CD4-positive, alpha-beta T cell treated with Interleukin-12 subunit alpha and Interleukin-12 subunit beta, for 1 hour (primary cell): Measurements from ENCODE around the gene GJA9.
A peak's percentile ranks its signal among the peaks of the same experiment; 100 is the strongest.
"Not testable (repeated sequence)": the region's sequence is repeated elsewhere in the genome, so short reads cannot be mapped to it uniquely, and the experiment has no call there.

Experiments
- DNase-seq: peaks from one replicate; pipeline ENCODE4 v3.0.0-alpha.2; 2020

Gene GJA9

GRCh38 chr1:38873027-38873969, 8.1 kb downstream of the GJA9 start, which contains the start of gene MYCBP:
MYCBP (minus strand) TSS chr1:38873348; CDS start chr1:38873305, 43 bp downstream.
- peak; percentile 98 for DNase-seq

DNA sequence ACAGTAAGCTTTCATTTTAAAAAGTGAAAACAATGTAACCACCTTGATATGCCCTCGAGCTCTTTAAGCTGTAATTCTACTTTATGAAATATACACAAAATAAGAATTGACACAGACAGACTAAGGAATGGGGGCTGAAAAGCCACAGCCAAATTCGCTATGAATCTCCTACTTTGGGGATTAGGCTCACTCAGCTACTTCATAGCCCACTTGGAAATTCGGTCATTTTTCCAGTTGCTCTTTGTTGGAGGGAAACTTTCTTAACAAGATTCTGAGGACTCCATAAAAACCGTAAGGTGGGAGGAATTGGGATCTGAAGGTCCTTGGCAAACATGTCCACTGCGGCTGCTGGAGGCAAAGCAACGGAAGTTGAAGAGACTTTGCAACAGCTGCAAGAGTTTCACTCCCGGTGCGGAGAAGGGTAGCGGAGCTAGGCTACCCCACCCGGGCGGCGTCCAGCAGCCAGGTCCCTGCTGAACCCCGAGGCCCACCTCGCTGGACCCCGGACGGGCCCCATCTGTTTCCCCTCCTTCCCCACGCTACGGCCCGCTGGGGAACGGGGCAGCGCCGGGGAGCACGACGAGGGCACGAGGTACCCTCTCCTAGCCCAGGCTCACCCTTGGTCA, 8.9 kb downstream of the GJA9 start:
- DNase-seq: peak; percentile 33

GRCh38 chr1:38870996-38871395, 10.4 kb downstream of the GJA9 start:
- no peak for DNase-seq

GRCh38 chr1:38867208-38867607, 14.2 kb downstream of the GJA9 start:
- no peak for DNase-seq

GRCh38 chr1:38865112-38865715, 16.2 kb downstream of the GJA9 start:
- no peak for DNase-seq

DNA sequence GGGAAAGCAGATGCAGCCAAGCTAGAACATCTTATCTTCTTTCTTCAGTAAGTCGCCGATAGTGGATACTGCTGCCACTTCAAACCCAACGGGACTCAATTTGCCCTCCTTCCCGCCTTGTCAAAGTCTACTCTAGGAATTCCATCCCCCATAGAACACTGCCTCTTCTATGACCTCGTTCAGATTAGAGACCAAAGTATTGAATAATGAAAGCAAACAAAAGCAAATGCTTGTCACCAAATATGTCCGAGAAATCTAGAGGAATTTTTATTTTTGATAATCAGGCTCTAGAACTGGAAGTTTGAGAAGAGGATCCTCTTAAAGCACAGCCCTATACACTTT, 21.0 kb downstream of the GJA9 start:
- DNase-seq: no peak

DNA sequence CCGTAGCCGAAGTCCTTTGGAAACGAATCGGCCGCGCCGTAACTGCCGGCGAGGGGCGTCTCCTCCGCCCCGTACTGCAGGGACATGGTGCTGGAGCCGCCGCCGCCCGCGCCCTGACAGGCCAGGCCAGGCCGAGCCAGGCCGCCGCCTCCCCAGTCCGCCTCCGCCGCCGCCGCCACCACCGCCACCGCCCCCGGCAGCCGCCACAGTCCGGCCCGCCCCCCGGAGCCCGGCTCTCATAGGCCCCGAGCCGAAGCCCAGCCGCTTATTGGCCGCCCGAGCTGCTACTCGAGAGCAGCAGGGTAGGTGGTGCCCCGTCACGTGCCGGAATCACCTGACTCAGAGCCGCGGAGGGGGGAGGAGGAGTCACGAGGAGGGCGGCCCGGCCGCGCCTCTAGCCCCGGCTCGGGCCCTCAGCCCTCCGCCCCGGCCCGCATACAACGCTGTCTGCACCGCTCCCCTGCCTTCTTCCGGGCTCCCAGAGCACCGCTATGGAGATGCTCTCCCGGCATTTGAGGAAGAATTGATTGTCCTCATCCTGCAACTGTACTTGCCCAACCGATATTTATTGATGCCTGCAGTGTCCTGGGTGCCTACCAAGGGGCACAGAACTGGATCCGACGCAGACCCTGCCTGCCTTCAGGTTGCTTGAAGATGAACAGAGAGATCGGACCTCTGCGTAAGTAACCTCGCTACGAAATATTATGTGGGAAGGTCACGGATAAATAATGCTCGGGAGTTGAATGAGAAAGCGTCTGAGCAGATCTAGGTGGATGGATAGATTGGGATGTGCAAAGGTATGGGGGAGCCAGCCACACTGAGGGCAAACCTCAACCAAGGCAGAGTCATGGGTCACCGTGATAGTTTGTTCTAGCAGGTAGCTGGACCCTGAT, 21.6 kb downstream of the GJA9 start, which contains the start of gene RRAGC:
TSS of gene RRAGC (minus strand) at position 212 of the 893 bp plus-strand sequence. CDS start at position 86, 126 bp downstream.
- DNase-seq: peak; percentile 97

DNA sequence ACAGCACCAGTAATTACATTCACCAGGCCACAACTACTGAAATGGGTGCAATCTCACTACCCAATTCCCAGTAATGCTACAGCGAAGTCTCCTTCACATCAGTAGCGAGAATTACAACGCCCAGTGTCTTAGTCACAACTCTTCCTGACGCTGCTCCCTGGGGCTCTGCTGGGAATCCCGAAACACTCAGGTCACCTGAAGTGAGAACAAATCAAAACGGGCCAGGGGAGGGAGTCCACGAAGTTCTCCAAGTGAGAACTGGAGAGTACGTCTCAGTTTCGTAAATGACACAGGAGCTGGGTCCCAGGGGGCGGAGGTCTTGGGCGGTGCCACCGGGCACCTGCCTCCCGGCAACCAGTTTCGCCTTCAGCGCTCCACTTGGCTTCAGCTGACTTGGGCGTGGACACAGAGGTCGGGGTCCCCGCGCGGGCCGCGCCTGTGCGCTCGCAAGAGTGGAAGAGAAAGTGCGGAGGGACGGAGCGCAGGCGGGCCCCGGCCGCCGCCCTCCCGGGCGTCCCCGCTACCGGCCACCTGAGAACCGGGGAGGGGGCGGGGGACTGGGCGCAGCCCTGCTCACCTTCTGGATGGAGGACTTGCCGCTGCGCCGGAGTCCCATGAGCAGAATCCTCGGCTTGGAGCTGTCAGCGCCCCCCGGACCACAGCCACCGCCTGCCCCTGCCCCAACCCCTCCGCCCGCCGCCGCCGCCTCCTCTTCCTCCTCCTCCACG, 22.4 kb downstream of the GJA9 start:
- DNase-seq: peak; percentile 36

GRCh38 chr1:38852780-38853179, 28.6 kb downstream of the GJA9 start:
- DNase-seq: no peak

DNA sequence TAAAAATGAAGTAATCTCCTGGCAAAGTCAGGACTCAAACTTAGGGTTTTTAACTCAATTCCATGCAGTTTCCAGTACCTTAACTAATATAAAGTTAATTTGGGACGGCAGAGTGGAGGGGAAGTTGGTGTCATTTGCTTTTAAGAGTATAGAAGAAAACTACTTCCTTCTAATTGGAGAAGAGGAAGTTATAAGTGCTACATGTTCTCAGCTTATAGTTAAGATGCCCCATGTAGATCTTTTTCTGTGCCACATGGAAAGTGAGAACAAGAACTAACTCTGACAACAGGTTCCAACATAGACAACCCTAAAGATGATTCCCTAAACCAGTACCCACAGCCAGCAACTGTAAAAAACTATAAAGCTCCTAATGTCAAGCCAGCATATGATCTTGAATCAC, 33.3 kb downstream of the GJA9 start:
- no peak for DNase-seq

GRCh38 chr1:38846210-38846609, 35.2 kb downstream of the GJA9 start:
- DNase-seq: no peak

DNA sequence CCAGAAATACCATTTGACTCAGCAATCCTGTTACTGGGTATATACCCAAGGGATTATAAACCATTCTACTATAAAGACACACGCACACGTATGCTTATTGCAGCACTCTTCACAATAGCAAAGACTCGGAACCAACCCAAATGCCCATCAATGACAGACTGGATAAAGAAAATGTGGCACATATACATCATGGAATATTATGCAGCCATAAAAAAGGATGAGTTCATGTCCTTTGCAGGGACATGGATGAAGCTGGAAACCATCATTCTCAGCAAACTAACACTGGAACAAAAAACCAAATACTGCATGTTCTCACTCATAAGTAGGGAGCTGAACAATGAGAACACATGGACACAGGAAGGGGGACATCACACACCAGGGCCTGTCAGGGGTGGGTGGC, 36.3 kb downstream of the GJA9 start:
- not testable (repeated sequence) for DNase-seq

DNA sequence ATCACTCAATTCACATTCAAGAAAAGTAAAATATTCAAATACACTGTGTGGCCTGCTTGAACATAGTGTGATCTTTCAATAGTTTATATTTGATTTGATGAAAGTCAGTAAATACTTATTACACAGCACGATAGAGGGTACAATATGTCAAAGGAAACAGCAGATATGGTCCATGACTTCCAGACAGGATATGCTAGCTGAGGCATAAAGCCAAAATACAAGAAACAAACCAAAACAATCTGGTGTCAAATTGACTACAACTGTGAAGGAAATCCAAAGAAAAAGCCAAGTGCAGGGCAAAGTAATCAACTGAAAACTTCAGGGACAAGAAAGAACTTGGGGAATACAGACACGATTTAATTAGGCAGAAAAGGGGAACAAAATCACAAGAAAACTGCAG, 41.1 kb downstream of the GJA9 start:
- no peak for DNase-seq

- DNase-seq: no peak
Observed at GRCh38 chr1:38839363-38839762, 42.0 kb downstream of the GJA9 start.

DNA sequence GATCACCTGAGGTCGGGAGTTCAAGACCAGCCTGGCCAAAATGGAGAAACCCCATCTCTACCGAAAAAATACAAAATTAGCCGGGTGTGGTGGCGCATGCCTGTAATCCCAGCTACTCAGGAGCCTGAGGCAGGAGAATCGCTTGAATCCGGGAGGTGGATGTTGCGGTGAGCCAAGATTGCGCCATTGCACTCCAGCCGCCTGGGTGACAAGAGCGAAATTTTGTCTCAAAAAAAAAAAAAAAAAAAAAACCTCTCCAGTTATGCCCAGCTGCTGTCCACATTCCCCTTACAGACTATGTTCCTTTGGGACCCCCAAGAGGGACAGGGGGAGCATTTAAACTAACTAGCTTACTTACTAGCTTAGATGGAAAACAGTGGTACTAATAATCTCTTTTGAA, 45.1 kb downstream of the GJA9 start:
- not testable (repeated sequence) for DNase-seq

- DNase-seq: peak; percentile 78
Observed at GRCh38 chr1:38834937-38835827, 46.2 kb downstream of the GJA9 start.

- no peak for DNase-seq
Observed at GRCh38 chr1:38834221-38834782, 47.1 kb downstream of the GJA9 start.

- DNase-seq: no peak
Observed at GRCh38 chr1:38833146-38833545, 48.2 kb downstream of the GJA9 start.

- no peak for DNase-seq
Observed at GRCh38 chr1:38832370-38832734, 49.0 kb downstream of the GJA9 start.

GRCh38 chr1:38831731-38832369, 49.5 kb downstream of the GJA9 start:
- no peak for DNase-seq
